ENCODE results near the gene ALX4.

ALX4 gene

DNA sequence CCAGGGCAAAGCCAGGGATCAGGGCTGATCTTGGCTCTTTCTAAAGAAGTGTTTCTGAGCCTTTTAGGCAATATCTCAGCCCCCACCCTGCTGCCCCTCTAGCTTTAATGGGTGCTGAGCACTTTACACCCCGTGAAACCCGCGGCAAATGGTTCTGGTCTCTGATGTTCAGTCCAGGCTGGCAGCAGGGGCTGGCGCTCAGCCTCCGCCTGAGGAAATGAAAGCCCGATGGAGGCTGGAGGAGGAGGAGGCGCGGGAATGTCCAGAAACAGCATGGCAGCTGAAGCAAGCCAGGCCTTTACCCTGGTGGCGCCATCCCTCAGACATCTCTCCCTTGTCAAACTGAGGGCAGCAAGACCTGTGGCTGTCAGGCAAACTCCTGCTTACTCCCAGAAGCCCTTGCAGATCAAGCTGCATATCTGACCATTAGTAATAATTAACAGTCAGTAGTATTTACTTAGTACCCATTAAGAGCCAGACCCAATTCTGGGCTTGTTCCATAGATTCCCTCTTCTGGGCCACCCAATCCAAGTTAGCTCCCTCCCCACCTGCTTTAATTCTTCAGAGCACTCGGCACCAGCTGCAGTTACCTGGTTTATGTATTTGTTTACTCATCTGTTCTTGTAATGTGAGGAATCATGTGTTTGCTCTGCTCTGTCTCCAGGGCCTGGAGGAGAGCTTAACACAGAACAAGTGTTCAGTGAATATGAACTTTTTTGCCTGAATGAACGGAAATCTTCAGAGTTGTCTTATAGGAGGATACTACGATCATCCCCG, 15.0 kb upstream of the ALX4 start:
- DNase-seq (ENCODE audit: low read depth in 2 of 2), result no peak
- H3K4me3 ChIP-seq (replicated peaks in 1 of 2; ENCODE audit: low read depth in 2 of 2, low read length in 2 of 2), result no peak overlapping the region
- TF ChIP-seq, protein P1, sequence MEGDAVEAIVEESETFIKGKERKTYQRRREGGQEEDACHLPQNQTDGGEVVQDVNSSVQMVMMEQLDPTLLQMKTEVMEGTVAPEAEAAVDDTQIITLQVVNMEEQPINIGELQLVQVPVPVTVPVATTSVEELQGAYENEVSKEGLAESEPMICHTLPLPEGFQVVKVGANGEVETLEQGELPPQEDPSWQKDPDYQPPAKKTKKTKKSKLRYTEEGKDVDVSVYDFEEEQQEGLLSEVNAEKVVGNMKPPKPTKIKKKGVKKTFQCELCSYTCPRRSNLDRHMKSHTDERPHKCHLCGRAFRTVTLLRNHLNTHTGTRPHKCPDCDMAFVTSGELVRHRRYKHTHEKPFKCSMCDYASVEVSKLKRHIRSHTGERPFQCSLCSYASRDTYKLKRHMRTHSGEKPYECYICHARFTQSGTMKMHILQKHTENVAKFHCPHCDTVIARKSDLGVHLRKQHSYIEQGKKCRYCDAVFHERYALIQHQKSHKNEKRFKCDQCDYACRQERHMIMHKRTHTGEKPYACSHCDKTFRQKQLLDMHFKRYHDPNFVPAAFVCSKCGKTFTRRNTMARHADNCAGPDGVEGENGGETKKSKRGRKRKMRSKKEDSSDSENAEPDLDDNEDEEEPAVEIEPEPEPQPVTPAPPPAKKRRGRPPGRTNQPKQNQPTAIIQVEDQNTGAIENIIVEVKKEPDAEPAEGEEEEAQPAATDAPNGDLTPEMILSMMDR (IDR thresholded peaks at IDR 0.05; ENCODE audit: low read depth, low read length), result no peak

DNA sequence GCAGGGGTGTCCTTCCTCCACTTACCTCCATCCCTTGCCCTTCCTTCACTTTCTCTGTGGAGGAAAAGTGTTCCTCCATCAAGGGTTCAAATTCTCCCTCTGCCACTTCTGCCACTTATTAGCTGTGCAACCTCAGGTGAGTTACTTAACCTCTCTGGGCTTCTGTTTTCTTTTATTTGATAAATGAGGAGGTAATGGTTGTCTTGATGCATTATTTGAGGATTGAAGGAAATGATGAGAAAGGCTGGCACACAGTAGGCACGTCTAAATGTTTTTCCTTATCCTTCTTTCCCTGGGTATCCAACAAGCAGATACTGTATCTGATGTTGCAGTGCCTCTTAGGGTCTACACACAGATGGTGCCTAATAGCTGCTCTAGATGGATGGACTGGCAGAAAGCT, 14.3 kb upstream of the ALX4 start:
- TF ChIP-seq, protein P1 (IDR thresholded peaks at IDR 0.05; ENCODE audit: low read depth, low read length), result no peak
- DNase-seq (ENCODE audit: low read depth in 2 of 2), result no peak
- H3K4me3 ChIP-seq (replicated peaks in 1 of 2; ENCODE audit: low read depth in 2 of 2, low read length in 2 of 2), result no peak overlapping the region

- no peak overlapping the region for H3K4me3 ChIP-seq (replicated peaks in 1 of 2; ENCODE audit: low read depth in 2 of 2, low read length in 2 of 2)
- DNase-seq (ENCODE audit: low read depth in 2 of 2), result no peak
- TF ChIP-seq, protein P1 (IDR thresholded peaks at IDR 0.05; ENCODE audit: low read depth, low read length), result no peak
Observed at GRCh38 chr11:44322243-44322642, 12.3 kb upstream of the ALX4 start.

DNA sequence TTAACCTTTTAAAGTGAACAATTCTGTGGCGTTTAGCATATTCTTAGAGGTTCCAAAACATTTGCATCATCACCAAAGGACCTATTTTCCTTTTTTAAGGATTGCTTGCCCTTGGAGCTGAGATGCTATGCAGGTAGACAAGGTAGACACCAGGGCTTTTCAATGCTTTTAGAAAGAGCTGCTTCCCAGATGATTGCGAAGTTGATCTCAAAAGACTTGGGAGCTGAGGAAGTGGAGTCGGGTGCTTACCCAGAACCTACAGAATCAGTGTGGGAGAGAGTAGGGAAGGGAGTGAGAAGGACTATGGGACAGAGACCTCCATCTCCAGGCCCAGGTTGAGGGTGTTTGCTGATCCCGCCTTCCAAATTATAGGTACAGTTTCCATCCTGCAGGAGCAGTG, 11.1 kb upstream of the ALX4 start:
- TF ChIP-seq, protein P1 (IDR thresholded peaks at IDR 0.05; ENCODE audit: low read depth, low read length), result no peak
- no peak for DNase-seq (ENCODE audit: low read depth in 2 of 2)
- no peak overlapping the region for H3K4me3 ChIP-seq (replicated peaks in 1 of 2; ENCODE audit: low read depth in 2 of 2, low read length in 2 of 2)

- TF ChIP-seq, protein P1 (IDR thresholded peaks at IDR 0.05; ENCODE audit: low read depth, low read length), result no peak
- DNase-seq (ENCODE audit: low read depth in 2 of 2), result no peak
- H3K4me3 ChIP-seq (replicated peaks in 1 of 2; ENCODE audit: low read depth in 2 of 2, low read length in 2 of 2), result no peak overlapping the region
Observed at GRCh38 chr11:44320289-44320973, 10.5 kb upstream of the ALX4 start.

- H3K4me3 ChIP-seq (replicated peaks in 1 of 2; ENCODE audit: low read depth in 2 of 2, low read length in 2 of 2), result no peak overlapping the region
- no peak for DNase-seq (ENCODE audit: low read depth in 2 of 2)
- TF ChIP-seq, protein P1 (IDR thresholded peaks at IDR 0.05; ENCODE audit: low read depth, low read length), result no peak
Observed at GRCh38 chr11:44319552-44320288, 9.8 kb upstream of the ALX4 start.
